NCI-H1048 (cell line): Measurements from ENCODE around the gene AGBL2.
A peak's percentile ranks its signal among the peaks of the same experiment; 100 is the strongest.
"Not testable (repeated sequence)": the region's sequence is repeated elsewhere in the genome, so short reads cannot be mapped to it uniquely, and the experiment has no call there.

ENCODE experiments used
- DNase-seq: peaks from one replicate; lab custom pipeline; 2025; lab: John Stamatoyannopoulos, UW

AGBL2 gene

GRCh38 chr11:47688991-47689390, 26.2 kb downstream of the AGBL2 start:
- DNase-seq, result no peak

GRCh38 chr11:47688111-47688510, 27.1 kb downstream of the AGBL2 start:
- DNase-seq, result no peak

DNA sequence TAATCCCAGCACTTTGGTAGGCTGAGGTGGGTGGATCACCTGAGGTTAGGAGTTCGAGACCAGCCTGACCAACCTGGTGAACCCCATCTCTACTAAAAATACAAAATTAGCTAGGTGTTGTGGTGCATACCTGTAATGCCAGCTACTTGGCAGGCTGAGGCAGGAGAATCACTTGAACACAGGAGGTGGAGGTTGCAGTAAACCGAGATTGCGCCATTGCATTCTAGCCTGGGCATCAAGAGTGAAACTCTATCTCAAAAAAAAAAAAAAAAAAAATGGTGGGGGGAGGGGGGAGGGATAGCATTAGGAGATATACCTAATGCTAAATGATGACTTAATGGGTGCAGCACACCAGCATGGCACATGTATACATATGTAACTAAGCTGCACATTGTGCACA, 28.5 kb downstream of the AGBL2 start:
- not testable (repeated sequence) for DNase-seq

DNA sequence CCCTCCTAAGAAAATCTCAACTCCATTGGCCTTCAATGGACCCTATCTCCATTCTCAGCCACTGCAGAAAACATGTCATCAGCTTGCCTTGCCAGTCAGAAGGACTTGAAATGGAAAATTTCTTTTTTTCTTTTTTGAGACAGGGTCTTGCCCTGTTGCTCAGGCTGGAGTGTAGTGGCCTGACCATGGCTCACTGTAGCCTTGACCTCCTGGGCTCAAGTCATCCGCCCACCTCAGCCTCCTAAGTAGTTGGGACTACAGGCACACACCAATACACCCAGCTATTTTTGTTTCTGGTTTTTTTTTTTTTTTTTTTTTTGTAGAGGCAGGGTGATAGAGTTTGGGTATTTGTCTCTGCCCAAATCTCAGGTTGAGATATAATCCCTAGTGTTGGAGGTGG, 29.0 kb downstream of the AGBL2 start:
- no peak for DNase-seq

DNA sequence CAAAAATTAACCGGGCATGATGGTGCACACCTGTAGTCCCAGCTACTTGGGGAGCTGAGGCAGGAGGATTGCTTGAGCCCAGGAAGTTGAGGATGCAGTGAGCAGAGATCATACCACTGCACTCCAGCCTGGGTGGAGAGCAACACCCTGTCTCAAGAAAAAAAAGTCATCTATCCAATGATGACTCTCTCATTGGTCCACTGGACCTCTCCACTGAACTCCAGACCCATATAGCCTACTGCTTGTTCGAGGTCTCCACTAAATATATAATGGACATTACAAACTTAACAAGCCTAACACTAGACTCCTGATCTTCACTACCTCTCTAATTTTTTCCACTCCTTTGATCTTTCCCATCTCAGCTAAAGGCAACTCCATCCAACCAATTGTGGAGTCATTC, 39.3 kb downstream of the AGBL2 start:
- no peak for DNase-seq

DNA sequence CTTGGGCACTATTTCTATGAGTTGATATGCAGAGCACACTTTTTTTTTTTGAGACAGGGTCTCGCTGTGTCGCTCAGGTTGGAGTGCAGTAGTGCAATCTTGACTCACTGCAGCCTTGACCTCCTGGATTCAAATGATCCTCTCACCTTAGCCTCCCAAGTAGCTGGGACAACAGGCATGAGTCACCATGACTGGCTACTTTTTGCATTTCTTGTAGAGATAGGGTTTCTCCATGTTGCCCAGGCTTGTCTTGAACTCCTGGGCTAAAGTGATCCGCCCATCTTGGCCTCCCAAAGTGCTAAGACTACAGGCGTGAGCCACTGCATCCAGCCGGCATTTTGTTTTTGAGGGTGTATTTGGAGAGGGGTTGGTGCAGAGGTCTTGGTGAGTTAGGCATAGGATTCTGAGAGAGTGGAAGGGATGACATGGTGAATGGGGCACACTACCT, 42.9 kb downstream of the AGBL2 start:
- DNase-seq, result no peak

GRCh38 chr11:47669856-47670255, 45.3 kb downstream of the AGBL2 start:
- DNase-seq, result no peak

- DNase-seq, result no peak
Measured at GRCh38 chr11:47668665-47669064, 46.5 kb downstream of the AGBL2 start.

- no peak for DNase-seq
Measured at GRCh38 chr11:47667555-47667954, 47.6 kb downstream of the AGBL2 start.

DNA sequence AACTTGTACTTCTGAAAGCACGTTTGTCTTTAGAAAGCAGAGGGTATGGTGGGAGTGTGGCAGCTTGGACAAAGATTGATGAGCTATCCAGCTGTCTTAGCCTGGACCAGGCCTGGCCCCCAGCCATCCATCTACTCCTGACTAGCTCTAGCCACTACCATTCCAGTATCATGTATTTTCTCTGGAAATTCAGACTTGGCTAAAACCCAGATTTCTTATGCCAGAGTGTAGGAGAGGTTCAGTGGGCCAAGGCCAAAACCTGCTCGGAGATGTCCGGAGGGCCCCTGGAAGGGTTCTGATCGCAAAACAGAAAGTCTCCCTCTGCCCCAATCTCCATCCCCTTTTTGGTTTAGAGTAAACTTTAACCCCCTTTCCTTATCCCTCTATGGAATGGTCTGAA, 48.0 kb downstream of the AGBL2 start:
- no peak for DNase-seq

DNA sequence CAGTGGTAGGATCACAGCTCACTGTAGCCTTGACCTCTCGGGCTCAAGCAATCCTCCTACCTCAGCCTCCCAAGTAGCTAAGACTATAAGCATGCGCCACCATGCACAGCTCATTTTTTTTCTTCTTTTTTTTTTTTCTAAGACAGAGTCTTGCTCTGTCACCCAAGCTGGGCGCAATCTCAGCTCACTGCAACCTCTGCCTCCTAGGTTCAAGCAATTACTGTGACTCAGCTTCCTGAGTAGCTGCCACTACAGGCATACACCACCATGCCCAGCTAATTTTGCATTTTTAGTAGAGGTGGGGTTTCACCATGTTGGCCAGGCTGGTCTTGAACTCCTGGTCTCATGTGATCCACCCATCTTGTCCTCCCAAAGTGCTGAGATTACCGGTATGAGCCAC, 50.2 kb downstream of the AGBL2 start:
- not testable (repeated sequence) for DNase-seq

DNA sequence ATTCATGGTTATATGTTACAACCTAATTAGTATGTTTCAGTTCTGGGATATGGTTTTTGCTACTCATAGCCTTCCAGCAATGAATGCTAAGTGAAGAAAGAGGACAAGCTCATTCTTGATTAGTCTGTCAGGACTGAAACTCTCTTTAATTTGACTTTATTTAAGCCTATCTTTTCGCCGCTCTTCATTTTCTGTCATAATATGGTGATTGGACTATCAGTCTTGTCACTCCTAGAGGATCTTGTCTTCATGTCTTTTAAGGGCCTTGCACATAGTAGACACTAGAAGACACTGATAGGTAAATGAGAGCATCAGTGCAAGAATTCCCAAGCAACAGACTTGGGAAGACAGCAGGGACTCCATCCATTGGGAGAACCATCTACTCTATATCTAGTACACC, 53.9 kb downstream of the AGBL2 start:
- no peak for DNase-seq

- no peak for DNase-seq
Measured at GRCh38 chr11:47659276-47659675, 55.9 kb downstream of the AGBL2 start.

- no peak for DNase-seq
Measured at GRCh38 chr11:47656260-47656885, 58.8 kb downstream of the AGBL2 start.

DNA sequence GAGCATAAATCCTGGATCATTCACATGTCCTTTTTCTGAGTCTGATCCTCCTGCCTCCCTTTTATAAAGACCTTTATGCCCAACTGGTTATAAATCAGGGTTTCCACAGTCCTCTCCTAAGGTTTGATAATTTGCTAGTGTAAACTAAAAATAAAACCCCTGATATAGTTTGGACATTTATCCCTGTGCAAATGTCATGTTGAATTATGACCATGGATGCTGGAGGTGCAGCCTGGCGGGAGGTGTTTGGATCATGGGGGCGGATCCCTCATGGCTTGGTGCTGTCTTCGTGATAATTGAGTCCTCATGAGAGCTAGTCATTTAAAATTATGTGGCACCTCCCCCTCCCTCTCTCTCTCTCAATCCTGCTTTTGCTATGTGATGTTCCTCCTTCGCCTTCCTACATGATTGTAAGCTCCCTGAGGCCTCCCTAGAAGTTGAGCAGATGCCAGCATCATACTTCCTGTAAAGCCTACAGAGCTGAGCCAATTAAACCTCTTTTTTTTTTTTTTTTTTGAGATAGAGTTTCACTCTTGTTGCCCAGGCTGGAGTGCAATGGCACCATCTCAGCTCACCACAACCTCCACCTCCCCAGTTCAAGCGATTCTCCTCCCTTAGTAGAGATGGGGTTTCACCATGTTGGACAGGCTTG, 63.2 kb downstream of the AGBL2 start:
- DNase-seq, result no peak

DNA sequence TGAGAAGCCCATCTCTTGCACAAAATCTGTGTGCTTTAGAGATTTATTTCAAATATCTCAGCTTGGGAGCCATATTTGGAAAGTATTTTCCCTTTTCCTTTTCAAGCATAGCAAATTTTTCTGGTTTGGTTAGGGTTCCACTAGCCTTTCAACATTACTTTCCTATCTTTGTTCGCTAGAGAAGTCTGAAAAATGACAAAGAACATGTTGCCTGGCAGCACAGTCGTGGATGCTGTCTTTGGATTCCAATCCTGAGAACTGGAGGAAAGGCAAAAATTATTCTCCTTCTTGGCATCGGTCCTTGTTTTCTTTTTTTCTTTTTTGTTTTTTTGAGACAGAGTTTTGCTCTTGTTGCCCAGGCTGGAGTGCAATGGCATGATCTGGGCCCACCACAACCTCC, 65.9 kb downstream of the AGBL2 start:
- no peak for DNase-seq

DNA sequence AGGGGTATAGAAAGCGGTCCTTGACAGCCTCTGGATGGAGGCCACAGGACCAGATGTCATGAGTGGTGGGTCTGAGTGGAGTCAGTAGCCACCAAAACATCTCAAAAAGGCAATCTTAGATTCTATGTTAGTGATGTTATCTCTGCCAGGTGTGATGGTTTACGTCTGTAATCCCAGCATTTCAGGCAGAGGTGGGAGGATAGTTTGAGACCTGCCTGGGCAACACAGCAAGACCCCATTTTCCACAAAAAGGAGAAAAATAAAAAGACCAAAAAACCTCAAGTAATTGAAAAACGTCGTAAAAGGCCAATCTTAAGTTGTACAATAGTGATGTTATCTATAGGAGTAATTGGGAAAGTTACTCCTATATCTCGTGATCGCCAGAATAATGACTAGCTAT, 69.2 kb downstream of the AGBL2 start:
- DNase-seq, result no peak

DNA sequence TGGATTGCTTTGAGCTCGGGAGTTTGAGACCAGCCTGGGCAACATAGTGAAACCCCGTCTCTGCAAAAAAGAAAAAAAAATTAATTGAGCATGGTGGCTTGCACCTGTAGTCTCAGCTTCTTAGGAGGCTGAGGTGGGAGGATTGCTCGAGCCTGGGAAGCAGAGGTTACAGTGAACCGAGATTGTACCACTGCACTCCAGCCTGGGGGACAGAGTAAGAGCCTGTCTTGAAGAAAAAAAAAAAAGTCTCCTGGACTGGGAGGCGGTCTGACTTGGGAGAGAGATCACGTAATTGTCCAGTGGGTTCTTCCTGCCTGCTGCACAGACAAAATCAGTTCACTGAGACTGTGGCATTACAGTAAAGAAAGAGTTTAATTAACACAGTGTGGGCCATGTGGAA, 69.7 kb downstream of the AGBL2 start:
- DNase-seq, result no peak

DNA sequence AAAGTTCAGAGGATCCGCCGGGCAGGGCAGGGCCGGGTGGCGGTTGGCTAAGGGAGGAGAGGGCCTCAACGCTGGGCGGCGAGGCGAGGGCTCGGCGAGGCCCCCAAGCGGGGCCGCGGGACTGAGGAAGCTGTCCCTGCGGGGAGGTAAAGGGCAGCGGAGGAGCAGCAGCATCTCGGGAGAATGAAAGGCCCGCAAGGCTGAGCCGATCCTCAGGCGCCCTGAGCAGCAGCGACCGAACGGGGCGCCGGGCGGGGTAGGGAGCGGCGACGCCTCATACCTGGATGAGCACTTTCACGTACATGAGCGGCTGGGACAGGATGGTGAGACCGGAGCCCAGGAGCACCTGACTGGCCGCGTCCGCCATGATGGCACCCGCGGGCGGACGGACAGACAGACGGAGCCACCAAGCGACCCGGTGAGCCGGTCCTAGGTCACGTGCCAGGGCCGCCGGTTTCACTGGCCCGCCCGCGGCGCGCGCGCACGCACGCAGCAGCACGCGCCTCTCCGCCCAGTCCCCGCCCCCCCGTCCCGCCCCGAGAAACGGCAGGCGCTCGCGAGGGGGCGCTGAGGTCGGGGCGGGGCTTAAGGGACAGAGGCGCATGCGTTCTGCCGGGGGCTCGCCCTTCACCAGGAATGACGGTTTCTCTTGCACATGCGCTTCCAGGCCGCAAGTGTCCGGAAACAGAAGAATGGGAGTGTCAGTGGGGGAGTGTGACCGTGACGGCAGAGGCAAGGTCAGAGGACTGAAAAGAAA, 72.9 kb downstream of the AGBL2 start, which contains the start of gene MTCH2:
Gene MTCH2 (minus strand): TSS at position 461 of the 757 bp plus-strand sequence. CDS start 94 bp downstream, at position 367.
- DNase-seq, result peak; percentile 89

DNA sequence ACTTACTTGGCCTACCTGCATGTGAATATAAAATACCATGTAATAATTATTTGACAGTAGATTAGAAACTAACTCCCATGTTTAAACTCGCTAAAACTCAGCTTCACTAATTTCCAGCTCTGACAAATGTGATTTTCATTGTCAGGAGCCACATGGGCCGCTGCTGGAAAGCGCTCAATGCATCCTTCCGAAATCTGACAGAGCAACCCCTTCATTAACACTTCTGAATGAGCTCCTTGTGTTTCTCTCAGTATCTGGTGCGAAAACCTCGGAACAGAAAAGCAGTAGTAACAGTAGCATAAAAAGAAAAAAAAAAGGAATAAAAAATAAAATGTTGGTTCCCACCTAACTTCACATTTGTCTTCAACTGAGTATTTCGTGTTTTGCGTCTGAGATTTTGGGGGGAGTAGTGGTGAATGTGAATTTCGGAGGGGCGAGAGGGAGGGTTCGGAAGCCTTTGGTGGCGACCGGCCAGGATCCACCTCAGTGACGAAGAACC, 73.5 kb downstream of the AGBL2 start:
- DNase-seq, result no peak

- not testable (repeated sequence) for DNase-seq
Measured at GRCh38 chr11:47640506-47640905, 74.7 kb downstream of the AGBL2 start.

DNA sequence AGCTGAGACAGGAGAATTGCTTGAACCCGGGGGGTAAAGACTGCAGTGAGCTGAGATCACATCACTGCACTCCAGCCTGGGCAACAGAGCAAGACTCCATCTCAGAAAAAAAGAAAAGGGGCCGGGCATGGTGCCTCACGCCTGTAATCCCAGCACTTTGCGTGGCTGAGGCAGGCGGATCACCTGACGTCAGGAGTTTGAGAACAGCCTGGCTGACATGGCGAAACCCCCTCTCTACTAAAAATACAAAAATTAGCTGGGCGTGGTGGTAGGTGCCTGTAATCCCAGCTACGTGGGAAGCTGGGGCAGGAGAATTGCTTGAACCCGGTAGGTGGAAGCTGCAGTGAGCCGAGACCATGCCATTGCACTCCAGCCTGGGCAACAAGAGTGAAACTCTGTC, 78.8 kb downstream of the AGBL2 start:
- not testable (repeated sequence) for DNase-seq

DNA sequence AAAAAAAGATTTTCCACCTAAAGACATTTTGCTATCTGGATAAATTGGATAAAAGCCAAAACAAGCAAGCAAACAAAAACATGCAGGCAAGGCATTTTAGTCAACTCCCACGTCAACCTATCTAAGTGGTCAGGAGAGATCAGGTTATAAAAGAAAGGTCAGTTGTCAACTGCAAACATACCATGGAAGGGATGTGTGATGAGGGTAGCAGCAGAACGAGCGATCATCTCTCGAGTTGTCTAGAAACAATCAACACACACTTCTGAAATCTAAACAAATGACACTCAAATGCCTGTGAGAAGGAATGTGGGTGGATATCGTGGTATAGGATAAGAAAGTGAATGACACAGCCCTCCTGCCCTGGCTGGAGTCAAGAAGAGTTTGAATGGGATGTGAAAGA, 83.7 kb downstream of the AGBL2 start:
- DNase-seq, result no peak
